ENCODE data around the gene MAPK1. TPM values are rescaled to one million over a fixed set of nuclear protein-coding genes. Genes with fewer than 3 reads are reported as not detected.
"Not testable (repeated sequence)": the region's sequence is repeated elsewhere in the genome, so short reads cannot be mapped to it uniquely, and the experiment has no call there.

The MAPK1 gene
- total RNA-seq, 4 donors from 2014 or later: 36.0 to 57.6 (median 45.0) TPM

GRCh38 chr22:21823740-21824444, 43.6 kb downstream of the MAPK1 start:
- no peak for DNase-seq
- TF ChIP-seq POLR2A (IDR thresholded peaks at IDR 0.05) (no peak), CTCF (IDR thresholded peaks at IDR 0.05) (no peak)
- no peak overlapping the region for H3K4me3 ChIP-seq
- H3K36me3 ChIP-seq: no peaks in the 10 kb centered on the region
- WGBS, 2 donors: 65 to 70% methylated on average over 5 of the region's 5 CpGs
- no peaks in the 10 kb centered on the region for H3K27me3 ChIP-seq
- H3K9me3 ChIP-seq: no peaks in the 10 kb centered on the region
- H3K4me1 ChIP-seq: peaks cover 14 to 61% (median 26%) of the 10 kb centered on the region in 3 donors
- intact Hi-C loops (cut with DNase I): no loop called here
- H3K27ac ChIP-seq: no peak overlapping the region

GRCh38 chr22:21819183-21819770, 48.2 kb downstream of the MAPK1 start:
- Histone ChIP-seq H3K27ac (no peak overlapping the region), H3K4me1 (peaks cover 16 to 70% (median 39%) of the 10 kb centered on the region in 3 donors), H3K9me3 (no peaks in the 10 kb centered on the region), H3K4me3 (no peak overlapping the region), H3K27me3 (no peaks in the 10 kb centered on the region), H3K36me3 (no peaks in the 10 kb centered on the region)
- no peak for DNase-seq
- 92 to 100% methylated on average over 2 of the region's 2 CpGs for WGBS, 2 donors
- intact Hi-C loops (cut with DNase I): no loop called here
- no peak for TF ChIP-seq CTCF (IDR thresholded peaks at IDR 0.05)
- no peak for TF ChIP-seq POLR2A (IDR thresholded peaks at IDR 0.05)

GRCh38 chr22:21818487-21819182, 48.8 kb downstream of the MAPK1 start:
- no peaks in the 10 kb centered on the region for H3K36me3 ChIP-seq
- TF ChIP-seq CTCF (IDR thresholded peaks at IDR 0.05) (no peak), POLR2A (IDR thresholded peaks at IDR 0.05) (no peak)
- no peaks in the 10 kb centered on the region for H3K27me3 ChIP-seq
- H3K27ac ChIP-seq: peak overlapping the region in 1 of 4 donors; percentile 77
- H3K9me3 ChIP-seq: no peaks in the 10 kb centered on the region
- WGBS, 2 donors: 72 to 73% methylated on average over 8 of the region's 8 CpGs
- intact Hi-C loops (cut with DNase I): no loop called here
- no peak for DNase-seq
- H3K4me3 ChIP-seq: no peak overlapping the region
- peaks cover 15 to 63% (median 34%) of the 10 kb centered on the region in 3 donors for H3K4me1 ChIP-seq

- peak overlapping the region; percentile 59 to 82 (median 73) for H3K27ac ChIP-seq
- intact Hi-C loops (cut with DNase I); H3K9me3 ChIP-seq; H3K27me3 ChIP-seq; H3K36me3 ChIP-seq; H3K4me3 ChIP-seq; DNase-seq: not testable (repeated sequence)
- peaks cover 15 to 60% (median 28%) of the 10 kb centered on the region in 3 donors for H3K4me1 ChIP-seq
- 73 to 81% methylated on average over 3 of the region's 3 CpGs for WGBS, 2 donors
Observed at GRCh38 chr22:21817497-21817853, 50.0 kb downstream of the MAPK1 start.

- no peak for DNase-seq
- H3K4me1 ChIP-seq: peaks cover 15 to 60% (median 28%) of the 10 kb centered on the region in 3 donors
- TF ChIP-seq POLR2A (IDR thresholded peaks at IDR 0.05) (no peak), CTCF (IDR thresholded peaks at IDR 0.05) (no peak)
- H3K27me3 ChIP-seq: no peaks in the 10 kb centered on the region
- H3K9me3 ChIP-seq: no peaks in the 10 kb centered on the region
- no peak overlapping the region for H3K4me3 ChIP-seq
- WGBS, 2 donors: 15 to 31% methylated on average over 9 to 10 of the region's 10 CpGs
- H3K27ac ChIP-seq: peak overlapping the region; percentile 59 to 82 (median 73)
- H3K36me3 ChIP-seq: no peaks in the 10 kb centered on the region
- intact Hi-C loops (cut with DNase I): no loop called here
Observed at GRCh38 chr22:21816787-21817496, 50.5 kb downstream of the MAPK1 start.

Measured in esophagus squamous epithelium (tissue), 5 donors.